HG03354 (cell line): ENCODE results near the gene MMP23B.
"Not testable (repeated sequence)": the region's sequence is repeated elsewhere in the genome, so short reads cannot be mapped to it uniquely, and the experiment has no call there.

ENCODE experiments used
- ATAC-seq: cut with Tn5 transposase; IDR thresholded peaks from one replicate; pipeline ENCODE4 v1.9.1; 2021; ENCODE audit warnings: mild to moderate bottlenecking; ENCODE audit not compliant: unreplicated experiment, poor library complexity, severe bottlenecking

The MMP23B gene

DNA sequence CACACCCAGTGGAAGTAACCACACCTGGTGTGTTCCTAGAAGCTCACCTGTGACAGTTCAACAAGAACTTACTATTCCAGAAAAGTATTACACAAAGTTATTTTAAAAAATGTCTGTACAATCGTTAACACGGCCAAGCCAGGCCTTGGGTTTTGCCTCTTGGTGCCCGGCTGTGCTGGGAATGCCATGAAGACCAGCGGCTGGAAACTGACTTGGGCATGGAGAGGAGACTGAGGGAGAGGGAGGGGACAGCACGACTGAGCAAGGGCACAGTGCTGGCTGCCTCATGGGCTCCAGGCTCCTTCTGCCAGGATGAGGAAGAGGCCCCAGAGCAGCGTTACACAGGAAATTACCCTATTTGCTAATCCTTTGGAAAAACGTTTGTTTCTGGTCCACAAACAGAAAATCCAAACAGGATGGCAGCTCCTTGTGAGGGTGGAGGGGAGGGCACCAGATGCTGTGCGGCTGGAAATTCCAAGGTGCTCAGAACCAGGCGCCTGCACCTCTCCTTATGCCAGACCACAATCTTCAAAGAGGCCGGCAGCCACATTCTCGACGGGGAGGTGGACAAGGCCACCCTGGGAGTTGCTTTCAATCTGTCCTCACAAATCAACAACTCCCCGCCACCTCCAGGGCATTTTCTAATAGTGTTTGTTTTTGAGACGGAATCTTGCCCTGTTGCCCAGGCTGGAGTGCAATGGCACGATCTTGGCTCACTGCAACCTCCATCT is 31.0 kb downstream of the MMP23B start:
- ATAC-seq = not testable (repeated sequence)

GRCh38 chr1:1664318-1664717 is 32.3 kb downstream of the MMP23B start:
- ATAC-seq = not testable (repeated sequence)

DNA sequence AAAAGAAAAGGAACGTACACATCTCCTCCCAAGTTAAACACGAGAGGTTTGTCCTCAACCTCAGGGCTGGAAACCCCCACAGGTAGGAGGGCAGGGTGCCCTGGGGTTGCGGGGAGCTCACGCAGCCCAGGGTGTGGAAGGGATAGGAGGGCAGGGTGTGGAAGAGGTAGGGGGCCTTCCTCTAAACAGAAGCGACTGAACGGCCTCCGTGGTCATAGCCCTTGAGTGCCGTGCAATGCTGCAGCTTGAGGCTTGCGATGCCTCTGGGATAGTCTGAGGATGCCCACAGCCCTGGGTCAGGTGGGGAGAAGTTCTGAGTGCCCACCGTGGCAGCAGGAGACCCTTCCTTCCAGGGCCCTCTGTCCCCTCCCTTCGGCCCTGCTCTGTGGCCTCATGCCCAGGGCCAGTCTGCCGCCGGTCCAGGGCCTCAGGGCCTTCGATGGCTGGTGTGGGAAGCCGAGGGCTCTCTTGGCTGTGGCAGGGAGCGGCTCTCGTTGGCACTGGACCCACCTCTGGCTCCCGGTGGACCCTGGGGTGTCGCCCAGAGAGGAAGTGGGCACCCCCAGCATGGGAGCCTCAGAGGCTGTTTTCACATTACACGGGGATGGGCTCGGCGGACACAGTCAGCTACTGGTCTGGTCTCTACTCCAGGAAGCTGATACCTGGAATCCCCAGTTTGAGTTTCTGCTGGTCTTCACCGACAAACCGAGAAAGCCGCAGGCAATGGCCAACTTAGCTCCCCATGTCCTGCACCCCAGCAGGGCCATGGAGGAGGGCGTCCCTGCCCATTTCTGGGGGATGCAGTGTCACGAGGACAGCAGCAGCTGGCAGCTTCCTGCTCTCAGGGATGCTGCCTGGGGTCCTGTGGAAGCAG is 33.2 kb downstream of the MMP23B start:
- ATAC-seq = no peak

DNA sequence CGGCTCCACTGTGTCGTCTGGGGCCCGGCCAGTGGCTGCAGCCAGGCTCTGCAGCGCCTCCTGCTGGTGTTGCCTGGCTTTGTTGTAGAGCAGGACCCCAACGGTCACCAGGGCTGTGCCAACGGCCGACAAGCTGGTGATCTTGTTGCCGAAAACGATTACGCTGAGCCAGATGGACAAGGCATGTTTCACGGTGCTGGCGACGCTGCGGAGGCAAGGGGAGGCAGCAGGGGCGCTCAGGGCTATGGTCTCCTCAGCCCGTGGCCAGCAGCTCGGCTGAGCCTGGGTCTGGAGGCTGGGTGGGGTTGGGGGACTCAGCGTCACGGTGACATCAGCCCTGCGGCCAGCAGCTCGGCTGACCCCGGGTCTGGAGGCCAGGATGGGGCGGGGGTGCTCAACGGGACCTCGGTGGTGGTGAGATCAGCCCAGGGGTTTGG is 33.9 kb downstream of the MMP23B start:
- no peak for ATAC-seq

DNA sequence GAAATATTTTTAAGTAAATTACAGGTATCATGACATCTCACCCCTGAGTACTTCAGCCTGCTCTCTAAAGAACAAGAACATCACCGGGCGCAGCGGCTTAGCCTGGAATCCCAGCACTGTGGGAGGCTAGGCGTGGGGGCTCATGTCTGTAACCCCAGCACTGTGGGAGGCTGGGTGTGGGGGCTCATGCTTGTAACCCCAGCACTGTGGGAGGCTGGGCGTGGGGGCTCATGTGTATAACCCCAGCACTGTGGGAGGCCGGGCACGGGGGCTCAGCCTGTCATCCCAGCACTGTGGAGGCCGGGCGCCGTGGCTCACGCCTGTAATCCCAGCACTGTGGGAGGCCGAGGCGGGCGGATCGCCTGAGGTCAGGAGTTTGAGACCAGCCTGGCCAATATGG is 34.6 kb downstream of the MMP23B start:
- no peak for ATAC-seq

DNA sequence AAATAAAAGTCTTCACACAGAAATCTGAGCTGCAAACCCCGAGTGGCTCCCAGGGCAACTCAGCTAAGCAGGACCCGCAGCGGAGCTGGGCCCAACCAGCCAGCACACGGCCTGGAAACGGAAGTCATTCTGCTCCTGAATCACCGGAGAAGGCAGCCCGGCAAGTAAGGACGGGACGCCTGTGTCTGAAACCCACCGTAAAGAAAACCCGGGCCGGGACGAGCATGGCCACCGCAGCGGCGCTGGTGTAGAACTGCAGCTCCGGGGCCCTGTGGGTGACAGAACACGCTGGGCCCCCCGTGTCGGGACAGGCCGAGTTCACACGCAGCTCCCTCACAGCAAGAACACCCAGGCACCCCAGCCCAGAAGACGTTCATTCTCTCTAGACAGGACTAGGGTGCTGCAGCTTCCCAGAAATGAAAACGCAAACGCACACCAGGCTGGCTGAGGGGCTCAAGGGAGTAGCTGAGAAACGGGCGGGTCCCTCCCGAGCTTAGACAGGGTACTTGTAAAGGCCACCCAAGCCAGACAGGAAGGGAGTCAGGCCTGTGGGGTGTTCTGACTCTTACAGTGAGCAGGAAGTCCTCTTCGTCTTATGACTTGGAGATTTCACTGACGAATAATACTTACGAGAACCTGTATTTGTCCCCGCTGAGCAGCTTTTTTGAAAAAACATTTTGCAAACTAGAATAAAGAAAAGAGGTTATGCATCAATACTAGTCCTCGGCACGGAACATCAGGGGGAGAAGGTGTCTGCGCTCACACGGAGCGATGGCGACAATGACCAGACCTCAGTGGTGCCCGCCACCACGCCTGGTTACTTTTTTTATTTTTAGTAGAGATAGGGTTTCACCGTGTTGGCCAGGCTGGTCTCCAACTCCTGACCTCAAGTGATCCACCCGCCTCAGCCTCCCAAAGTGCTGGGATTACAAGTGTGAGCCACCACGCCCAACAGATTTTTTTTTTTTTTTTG is 37.8 kb downstream of the MMP23B start:
- ATAC-seq = no peak

- no peak for ATAC-seq
These were observed 38.9 kb downstream of the MMP23B start for GRCh38 chr1:1670866-1671265.

DNA sequence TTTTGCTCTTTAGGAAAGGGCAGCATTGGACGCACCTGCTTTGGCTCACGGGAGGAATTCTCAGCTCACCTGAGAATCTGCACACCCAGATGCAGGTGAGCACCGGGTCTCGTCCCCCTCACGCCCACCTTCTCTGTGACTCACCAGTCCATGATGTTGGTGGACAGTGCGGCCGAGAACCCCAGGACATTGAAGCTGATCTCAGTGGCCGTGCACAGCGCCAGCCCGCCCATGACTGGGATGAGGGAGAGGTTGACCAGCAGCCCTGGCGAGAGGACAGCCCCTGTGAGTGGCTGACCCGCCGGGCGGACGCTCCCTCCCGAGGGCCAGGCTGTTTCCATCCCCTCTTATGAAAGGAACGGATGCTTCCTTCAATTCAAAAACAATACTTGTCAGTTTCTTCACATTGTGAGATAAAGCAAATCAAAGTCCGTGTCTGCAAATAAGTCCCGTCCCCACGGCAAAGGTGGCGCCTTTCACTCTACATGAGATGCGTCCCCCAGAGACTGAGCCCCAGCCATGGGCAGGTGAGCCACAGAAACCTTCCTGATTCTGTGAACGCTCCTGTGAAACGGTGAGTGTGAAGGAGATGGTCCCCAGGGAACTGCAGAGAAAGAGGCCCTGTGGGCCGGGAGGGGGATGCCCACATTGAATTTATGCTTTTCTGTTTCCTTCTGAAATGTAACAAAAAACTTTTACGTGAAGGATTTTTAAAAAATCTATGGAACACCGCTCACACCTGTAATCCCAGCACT is 39.6 kb downstream of the MMP23B start:
- ATAC-seq = no peak

- no peak for ATAC-seq
These were observed 40.4 kb downstream of the MMP23B start for GRCh38 chr1:1672181-1672965.

DNA sequence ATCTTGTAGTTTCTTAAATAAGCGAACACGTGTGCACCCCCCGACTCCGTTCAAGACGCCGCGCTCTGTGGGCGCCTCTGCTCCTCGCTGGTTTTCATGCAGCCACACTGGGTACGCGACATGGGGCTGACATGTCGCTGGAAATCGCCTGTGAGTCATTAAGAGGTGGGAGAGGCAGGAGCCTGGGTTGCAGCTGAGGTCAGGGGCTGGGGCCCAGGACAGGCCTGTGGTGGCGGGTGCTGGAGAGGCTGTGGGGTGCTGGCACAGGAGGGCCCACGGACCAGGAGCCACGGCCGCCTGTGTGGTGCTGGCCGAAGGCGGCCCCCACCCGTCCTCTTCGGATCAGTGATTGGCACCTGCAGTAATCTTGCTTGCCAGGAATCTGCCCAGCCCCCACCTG is 42.8 kb downstream of the MMP23B start:
- not testable (repeated sequence) for ATAC-seq

DNA sequence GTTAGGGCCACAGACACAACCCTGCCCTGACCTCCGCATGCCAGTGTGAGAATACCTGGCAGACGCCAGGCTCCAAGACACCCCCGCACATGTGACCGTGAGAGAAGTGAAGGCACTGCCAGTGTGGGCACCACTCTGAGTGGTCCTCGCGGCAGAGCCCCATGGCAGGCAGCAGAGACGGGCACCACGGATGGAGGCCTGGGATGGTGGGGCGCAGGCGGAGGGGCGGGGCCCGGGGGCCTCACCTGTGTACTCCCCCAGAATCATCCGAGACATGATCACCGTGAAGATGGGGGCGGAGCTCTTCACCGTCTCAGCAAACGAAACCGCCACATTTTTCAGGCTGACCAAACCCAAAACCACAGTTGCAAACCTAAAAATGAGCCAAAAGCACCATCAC is 43.2 kb downstream of the MMP23B start:
- ATAC-seq = not testable (repeated sequence)

- ATAC-seq = not testable (repeated sequence)
These were observed 44.1 kb downstream of the MMP23B start for GRCh38 chr1:1676087-1676486.

GRCh38 chr1:1677718-1678580 is 46.0 kb downstream of the MMP23B start:
- ATAC-seq = peak; percentile 79

GRCh38 chr1:1678581-1679380 is 46.8 kb downstream of the MMP23B start:
- ATAC-seq = peak; percentile 36

DNA sequence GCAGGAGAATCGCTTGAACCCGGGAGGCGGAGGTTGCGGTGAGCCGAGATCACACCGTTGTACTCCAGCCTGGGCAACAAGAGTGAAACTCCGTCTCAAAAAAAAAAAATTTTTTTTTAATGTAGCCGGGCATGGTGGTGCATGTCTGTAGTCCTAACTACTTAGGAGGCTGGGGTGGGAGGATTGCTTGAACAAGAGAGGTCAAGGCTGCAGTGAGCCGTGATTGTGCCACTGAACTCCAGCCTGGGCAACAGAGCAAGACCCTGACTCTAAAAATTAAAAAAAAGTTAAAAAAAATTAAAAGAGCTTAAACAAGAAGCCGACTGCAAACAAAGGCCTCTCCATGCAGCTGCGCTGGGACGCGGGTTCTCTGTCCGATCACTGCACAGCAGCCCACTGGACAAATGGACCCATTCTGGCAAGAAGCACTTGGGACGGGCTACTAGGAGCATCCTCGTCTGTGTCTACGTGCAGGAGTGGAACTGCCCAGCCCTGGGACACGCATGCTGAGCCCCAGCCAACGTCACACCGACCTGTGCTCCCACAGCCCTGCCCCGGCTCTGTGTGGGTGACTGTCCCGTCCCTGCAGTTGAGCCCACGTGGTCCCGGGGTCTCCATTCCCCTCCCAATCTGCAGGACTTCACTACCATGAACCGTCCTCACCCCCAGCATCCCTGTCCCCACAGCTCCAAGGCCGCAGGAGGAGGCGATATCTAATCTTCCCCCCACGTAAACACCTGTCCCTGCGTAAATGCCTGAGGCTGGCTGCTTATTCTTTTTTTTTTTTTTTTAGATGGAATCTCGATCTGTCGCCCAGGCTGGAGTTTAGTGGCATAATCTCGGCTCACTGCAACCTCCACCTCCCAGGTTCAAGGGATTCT is 48.3 kb downstream of the MMP23B start:
- no peak for ATAC-seq

GRCh38 chr1:1680912-1681273 is 48.9 kb downstream of the MMP23B start:
- ATAC-seq = no peak
